PC-3 (cell line): Measurements from ENCODE around the gene CMTM6. TPM values are rescaled to one million over a fixed set of nuclear protein-coding genes. Genes with fewer than 3 reads are reported as not detected.
A peak's percentile ranks its signal among the peaks of the same experiment; 100 is the strongest.

Experiments
- ATAC-seq: fragments of 200-7000 bp; cut with Tn5 transposase; 2 replicates; pipeline ENCODE4 v1.9.1; 2020; ENCODE audit warnings: mild to moderate bottlenecking, moderate library complexity
- Bru-seq: library from RNA; stranded (reverse); fragments of 400-500 nt; gene quantifications from one replicate; lab custom pipeline; 2021; lab: Mats Ljungman, UMichigan
- BruChase-seq, 2 experiments: library from RNA; stranded (reverse); fragments of 400-500 nt; gene quantifications; one replicate each; lab custom pipeline; 2021; lab: Mats Ljungman, UMichigan
- BruUV-seq: library from RNA; stranded (reverse); fragments of 400-500 nt; replicated peaks from 2 replicates; lab custom pipeline; 2021; lab: Mats Ljungman, UMichigan
- CTCF ChIA-PET: fragments of 300-600 bp; sonication (Branson Sonifier 250); formaldehyde crosslinking; loops from one replicate; lab custom pipeline; 2022; ENCODE audit warnings: antibody characterized with exemption; lab: Charles Lee
- POLR2A ChIA-PET: fragments of 300-600 bp; sonication (Branson Sonifier 250); formaldehyde crosslinking; loops from one replicate; lab custom pipeline; 2022; ENCODE audit warnings: antibody characterized with exemption; ENCODE audit not compliant: unreplicated experiment; lab: Charles Lee
- DNase-seq: peaks from one replicate; pipeline ENCODE4 v3.0.0-alpha.2; 2015
- H2AFZ ChIP-seq: fragments of 300-600 bp; sonication (generic); 2 replicates; pipeline ENCODE4 v1.6.0; 2016; ENCODE audit warnings: antibody characterized with exemption, low read length
- H3F3A ChIP-seq: fragments of 300-600 bp; sonication (generic); one replicate; pipeline ENCODE4 v1.6.0; 2017; ENCODE audit warnings: antibody characterized with exemption, low read length, control low read depth, mild to moderate bottlenecking; ENCODE audit not compliant: unreplicated experiment
- H3K27ac ChIP-seq: fragments of 300-600 bp; sonication (generic); 2 replicates; pipeline ENCODE4 v1.5.1; 2016; ENCODE audit warnings: mild to moderate bottlenecking, low read length
- H3K27me3 ChIP-seq: fragments of 300-600 bp; sonication (generic); 2 replicates; pipeline ENCODE4 v1.6.1; 2016; ENCODE audit warnings: low read length, mixed read lengths
- H3K36me3 ChIP-seq: fragments of 300-600 bp; sonication (generic); 2 replicates; pipeline ENCODE4 v1.6.1; 2016; ENCODE audit warnings: low read depth, mixed run types, low read length, mixed read lengths
- H3K4me1 ChIP-seq: fragments of 300-600 bp; sonication (generic); 2 replicates; pipeline ENCODE4 v1.5.1; 2016; ENCODE audit warnings: low read length; ENCODE audit not compliant: insufficient read depth
- H3K4me2 ChIP-seq: fragments of 300-600 bp; sonication (generic); 2 replicates; pipeline ENCODE4 v1.6.0; 2016; ENCODE audit warnings: low read length
- H3K4me3 ChIP-seq: fragments of 300-600 bp; sonication (generic); 2 replicates; pipeline ENCODE4 v1.5.1; 2016; ENCODE audit warnings: mild to moderate bottlenecking, low read length, mixed read lengths
- H3K79me2 ChIP-seq: fragments of 300-600 bp; sonication (generic); 2 replicates; pipeline ENCODE4 v1.6.1; 2017; ENCODE audit warnings: low read length, mixed read lengths
- H3K9ac ChIP-seq: fragments of 300-600 bp; sonication (generic); 2 replicates; pipeline ENCODE4 v1.6.0; 2016; ENCODE audit warnings: mild to moderate bottlenecking, low read length
- H3K9me2 ChIP-seq: fragments of 300-600 bp; sonication (generic); replicated peaks from 2 replicates; pipeline ENCODE4 v1.6.1; 2016; ENCODE audit warnings: mixed run types, low read length, mixed read lengths
- H3K9me3 ChIP-seq: fragments of 300-600 bp; sonication (generic); 2 replicates; pipeline ENCODE4 v1.6.1; 2016; ENCODE audit warnings: low read length, mixed read lengths
- H4K20me1 ChIP-seq: fragments of 300-600 bp; sonication (generic); 2 replicates; pipeline ENCODE4 v1.6.1; 2016; ENCODE audit warnings: low read length, mixed read lengths
- EZH2 ChIP-seq: fragments of 300-600 bp; sonication (generic); IDR thresholded peaks from one replicate; pipeline ENCODE4 v1.6.1; 2017; ENCODE audit warnings: antibody characterized with exemption, mild to moderate bottlenecking, low read length; ENCODE audit not compliant: unreplicated experiment
- EZH2phosphoT487 ChIP-seq: fragments of 300-600 bp; sonication (generic); IDR thresholded peaks from 2 replicates; pipeline ENCODE4 v1.6.1; 2018; ENCODE audit warnings: mild to moderate bottlenecking, antibody characterized with exemption, low read length, borderline replicate concordance
- intact Hi-C: fragments of 100-400 bp; cut with micrococcal nuclease; formaldehyde crosslinking; loops from 2 replicates; pipeline ENCODE4 v1.9.0; 2023
- long read RNA-seq: library from polyadenylated mRNA; unstranded; transcript quantifications from one replicate; pipeline ENCODE4 v2.0.0, GENCODE V29; 2021; ENCODE audit not compliant: unreplicated experiment
- total RNA-seq: library from RNA; depleted of rRNA; stranded (reverse); fragments of >200 nt; gene quantifications from 2 replicates; pipeline ENCODE4 v1.2.3, GENCODE V29; 2014; rRNA removed
- TF ChIP-seq, protein P1 (sequence below): fragments of 300-600 bp; sonication (generic); conservative IDR thresholded peaks from 2 replicates; pipeline ENCODE4 v1.5.1; 2017; ENCODE audit warnings: antibody characterized with exemption, low read depth, mild to moderate bottlenecking, low read length

CMTM6 gene
- total RNA-seq, result 53.3 and 67.4 TPM in 2 replicates
- percentile 81 among the genes with signal in this experiment for Bru-seq, nascent RNA
- BruChase-seq, experiment 1, labeled RNA remaining after a 6-hour chase, result percentile 93 among the genes with signal in this experiment
- percentile 85 among the genes with signal in this experiment for BruChase-seq, experiment 2, labeled RNA remaining after a 2-hour chase
- long read RNA-seq, transcript CMTM6-201 (4 exons, 3,863 nt), result major isoform, 288 of 325 reads
- long read RNA-seq, partial matches to known transcripts, result 2 of 325 reads
- long read RNA-seq, other reads (novel, unspliced or antisense), result 35 of 325 reads

- TF ChIP-seq EZH2, result no peak
- TF ChIP-seq, protein P1, sequence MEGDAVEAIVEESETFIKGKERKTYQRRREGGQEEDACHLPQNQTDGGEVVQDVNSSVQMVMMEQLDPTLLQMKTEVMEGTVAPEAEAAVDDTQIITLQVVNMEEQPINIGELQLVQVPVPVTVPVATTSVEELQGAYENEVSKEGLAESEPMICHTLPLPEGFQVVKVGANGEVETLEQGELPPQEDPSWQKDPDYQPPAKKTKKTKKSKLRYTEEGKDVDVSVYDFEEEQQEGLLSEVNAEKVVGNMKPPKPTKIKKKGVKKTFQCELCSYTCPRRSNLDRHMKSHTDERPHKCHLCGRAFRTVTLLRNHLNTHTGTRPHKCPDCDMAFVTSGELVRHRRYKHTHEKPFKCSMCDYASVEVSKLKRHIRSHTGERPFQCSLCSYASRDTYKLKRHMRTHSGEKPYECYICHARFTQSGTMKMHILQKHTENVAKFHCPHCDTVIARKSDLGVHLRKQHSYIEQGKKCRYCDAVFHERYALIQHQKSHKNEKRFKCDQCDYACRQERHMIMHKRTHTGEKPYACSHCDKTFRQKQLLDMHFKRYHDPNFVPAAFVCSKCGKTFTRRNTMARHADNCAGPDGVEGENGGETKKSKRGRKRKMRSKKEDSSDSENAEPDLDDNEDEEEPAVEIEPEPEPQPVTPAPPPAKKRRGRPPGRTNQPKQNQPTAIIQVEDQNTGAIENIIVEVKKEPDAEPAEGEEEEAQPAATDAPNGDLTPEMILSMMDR, result no peak
- TF ChIP-seq EZH2phosphoT487, result no peak
- Histone ChIP-seq H3K36me3 (no peaks in the 10 kb centered on the region), H3K9ac (peak within 1 kb of the TSS; percentile 85), H3K4me1 (peaks cover 20% of the 10 kb centered on the region), H3K9me3 (no peaks in the 10 kb centered on the region), H3K9me2 (no peaks in the 10 kb centered on the region), H3F3A (no peaks in the 10 kb centered on the region), H3K4me3 (peak within 1 kb of the TSS; percentile 92), H3K4me2 (peak within 1 kb of the TSS; percentile 92), H3K27ac (peak within 1 kb of the TSS; percentile 54), H4K20me1 (peaks cover 17% of the 10 kb centered on the region; the same call in 1 of the 2 replicates), H2AFZ (peak within 1 kb of the TSS; percentile 97), H3K27me3 (no peaks in the 10 kb centered on the region), H3K79me2 (peaks cover 36% of the 10 kb centered on the region)
- peak; percentile 86 for ATAC-seq
- intact Hi-C loops, result no loop called here
- CTCF ChIA-PET, result interaction anchor here (0.6 kb wide), 1 partner anchor 79 kb away, joined by 4 read pairs; no protein-coding TSS in a partner anchor
- peak; percentile 80 for DNase-seq
- POLR2A ChIA-PET, result interaction anchor here (0.5 to 0.6 kb wide), 5 partner anchors 29 to 163 kb away, joined by 3 to 9 read pairs (median 4); no protein-coding TSS in a partner anchor
- BruUV-seq, result no TSS peak
These were observed at the start of gene CMTM6 for GRCh38 chr3:32502118-32502945. Gene CMTM6, minus strand, starts transcription at chr3:32502852. Its CDS starts 107 bp downstream, at chr3:32502745.

DNA sequence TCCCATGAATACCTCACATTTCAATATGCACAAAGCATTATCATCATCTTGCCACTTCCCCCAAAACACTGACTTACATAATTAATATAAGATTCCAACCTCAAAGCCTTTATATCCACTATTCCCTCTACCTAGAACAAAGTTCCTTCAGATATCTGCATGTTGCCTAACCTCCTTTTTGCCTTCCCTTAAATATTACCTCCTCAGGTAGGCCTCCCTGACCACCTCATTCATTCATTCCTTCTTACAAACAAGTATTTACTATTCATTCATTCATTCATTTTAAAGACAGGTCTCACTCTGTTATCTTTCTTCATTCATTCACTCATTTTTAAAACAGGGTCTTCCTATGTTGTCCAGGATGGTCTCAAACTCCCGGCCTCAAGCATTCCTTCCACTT is 49.4 kb upstream of the CMTM6 start:
- BruUV-seq, result no TSS peak
- intact Hi-C loops, result no loop called here
- ChIA-PET POLR2A (no interaction called here), CTCF (no interaction called here)
- Histone ChIP-seq H3K9me2 (no peaks in the 10 kb centered on the region), H2AFZ (no peak overlapping the region), H3K79me2 (peaks cover 95% of the 10 kb centered on the region), H3K9me3 (no peaks in the 10 kb centered on the region), H3K4me3 (no peak overlapping the region), H3K27ac (no peak overlapping the region), H3K4me2 (no peak overlapping the region), H3K27me3 (no peaks in the 10 kb centered on the region), H3K9ac (no peak overlapping the region), H4K20me1 (peaks cover 50% of the 10 kb centered on the region), H3K4me1 (no peaks in the 10 kb centered on the region), H3F3A (no peaks in the 10 kb centered on the region), H3K36me3 (no peaks in the 10 kb centered on the region)
- no peak for DNase-seq
- no peak for TF ChIP-seq EZH2phosphoT487
- TF ChIP-seq, protein P1, result no peak
- TF ChIP-seq EZH2, result no peak
- ATAC-seq, result no peak
